Stimulated activated CD4-positive, alpha-beta T cell treated with anti-CD3 and anti-CD28 coated beads, Interleukin-4, amount 100 ng/mL, for 1 hour (primary cell): Measurements from ENCODE around the gene ZNF227.
"Not testable (repeated sequence)": the region's sequence is repeated elsewhere in the genome, so short reads cannot be mapped to it uniquely, and the experiment has no call there.

Experiments used
- DNase-seq: peaks from one replicate; pipeline ENCODE4 v3.0.0-alpha.2; 2020

The ZNF227 gene

GRCh38 chr19:44212250-44212865 is at the start of gene ZNF227:
Gene ZNF227 (plus strand): TSS chr19:44212532. CDS start chr19:44217793, 5,261 bp downstream.
- peak; percentile 82 for DNase-seq

- no peak for DNase-seq
Measured at GRCh38 chr19:44163789-44164188, 48.5 kb upstream of the ZNF227 start.

GRCh38 chr19:44164327-44164672 is 48.0 kb upstream of the ZNF227 start:
- no peak for DNase-seq

GRCh38 chr19:44164673-44165512 is 47.4 kb upstream of the ZNF227 start, which contains the start of gene ZNF226:
Gene ZNF226 (plus strand): TSS chr19:44165100. CDS start chr19:44170081, 4,981 bp downstream.
- DNase-seq: peak; percentile 72

- not testable (repeated sequence) for DNase-seq
Measured at GRCh38 chr19:44170660-44171059, 41.7 kb upstream of the ZNF227 start.

- DNase-seq: no peak
Measured at GRCh38 chr19:44176590-44176989, 35.7 kb upstream of the ZNF227 start.

GRCh38 chr19:44180968-44181367 is 31.4 kb upstream of the ZNF227 start:
- DNase-seq: no peak

- DNase-seq: no peak
Measured at GRCh38 chr19:44182145-44182544, 30.2 kb upstream of the ZNF227 start.

GRCh38 chr19:44190020-44190419 is 22.3 kb upstream of the ZNF227 start:
- no peak for DNase-seq

- no peak for DNase-seq
Measured at GRCh38 chr19:44192127-44192526, 20.2 kb upstream of the ZNF227 start.

GRCh38 chr19:44196772-44197171 is 15.6 kb upstream of the ZNF227 start:
- DNase-seq: no peak

GRCh38 chr19:44202470-44202869 is 9.9 kb upstream of the ZNF227 start:
- no peak for DNase-seq

- no peak for DNase-seq
Measured at GRCh38 chr19:44202974-44203373, 9.4 kb upstream of the ZNF227 start.

GRCh38 chr19:44203877-44204276 is 8.5 kb upstream of the ZNF227 start:
- DNase-seq: not testable (repeated sequence)

- no peak for DNase-seq
Measured at GRCh38 chr19:44204772-44205171, 7.6 kb upstream of the ZNF227 start.

- peak; percentile 77 for DNase-seq
Measured at GRCh38 chr19:44207126-44207803, 5.1 kb upstream of the ZNF227 start.

- no peak for DNase-seq
Measured at GRCh38 chr19:44212866-44213346, 574 bp downstream of the ZNF227 start.

GRCh38 chr19:44219926-44220325 is 7.6 kb downstream of the ZNF227 start:
- not testable (repeated sequence) for DNase-seq

GRCh38 chr19:44220761-44221160 is 8.4 kb downstream of the ZNF227 start:
- DNase-seq: not testable (repeated sequence)

GRCh38 chr19:44221291-44221690 is 9.0 kb downstream of the ZNF227 start:
- not testable (repeated sequence) for DNase-seq

- DNase-seq: no peak
Measured at GRCh38 chr19:44228318-44228717, 16.0 kb downstream of the ZNF227 start.

- no peak for DNase-seq
Measured at GRCh38 chr19:44232867-44233266, 20.5 kb downstream of the ZNF227 start.

- no peak for DNase-seq
Measured at GRCh38 chr19:44236384-44236783, 24.1 kb downstream of the ZNF227 start.

GRCh38 chr19:44252332-44252731 is 40.0 kb downstream of the ZNF227 start:
- not testable (repeated sequence) for DNase-seq
